H1 (cell line): ENCODE measurements around the gene TMEM39B. TPM values are rescaled to one million over a fixed set of nuclear protein-coding genes. Genes with fewer than 3 reads are reported as not detected.
"Not testable (repeated sequence)": the region's sequence is repeated elsewhere in the genome, so short reads cannot be mapped to it uniquely, and the experiment has no call there.

Experiments used
- CTCF ChIA-PET: fragments of 300-600 bp; sonication (Branson Sonifier 250); formaldehyde crosslinking; loops from one replicate; lab custom pipeline; 2021; ENCODE audit not compliant: partially characterized antibody; lab: Charles Lee
- POLR2A ChIA-PET: fragments of 300-600 bp; sonication (Branson Sonifier 250); formaldehyde crosslinking; loops from one replicate; lab custom pipeline; 2021; ENCODE audit warnings: inconsistent platforms; ENCODE audit not compliant: partially characterized antibody; lab: Charles Lee
- DNase-seq, 2 experiments: peaks; one replicate each; pipeline versions ENCODE4 v3.0.0 to v3.0.0-alpha.2; 2010 to 2022; ENCODE audit warnings: low spot score in 2 of 2, low read depth in 1 of 2, mixed read lengths in 1 of 2
- FAIRE-seq: peaks from 2 replicates; lab custom pipeline; 2011; peaks lifted over from hg19 to GRCh38; lab: Jason Lieb, UNC
- H2AFZ ChIP-seq: 2 replicates; pipeline ENCODE4 v1.8.1; 2012; ENCODE audit warnings: low read length, inconsistent platforms
- H2AK5ac ChIP-seq: 2 replicates; pipeline ENCODE4 v1.6.1; 2013; ENCODE audit warnings: low read depth, low read length
- H2BK120ac ChIP-seq: replicated peaks from 2 replicates; pipeline ENCODE3; 2013; ENCODE audit warnings: low read depth, low read length, inconsistent platforms
- H2BK12ac ChIP-seq: 2 replicates; pipeline ENCODE4 v1.6.1; 2013; ENCODE audit warnings: low read depth, low read length
- H2BK15ac ChIP-seq: 2 replicates; pipeline ENCODE4 v1.6.1; 2013; ENCODE audit warnings: low read length
- H2BK20ac ChIP-seq: 2 replicates; pipeline ENCODE4 v1.6.1; 2013; ENCODE audit warnings: low read length
- H2BK5ac ChIP-seq: 2 replicates; pipeline ENCODE4 v1.6.1; 2013; ENCODE audit warnings: low read depth, low read length
- H3K14ac ChIP-seq: 2 replicates; pipeline ENCODE4 v1.6.1; 2013; ENCODE audit warnings: inconsistent platforms; ENCODE audit not compliant: insufficient read length
- H3K18ac ChIP-seq: 2 replicates; pipeline ENCODE4 v1.6.1; 2013; ENCODE audit warnings: low read length; ENCODE audit errors: extremely low read depth
- H3K23ac ChIP-seq: 2 replicates; pipeline ENCODE4 v1.6.1; 2013; ENCODE audit warnings: inconsistent platforms; ENCODE audit not compliant: insufficient read length
- H3K23me2 ChIP-seq: 2 replicates; pipeline ENCODE4 v1.6.1; 2013; ENCODE audit warnings: low read depth, low read length
- H3K27ac ChIP-seq: 2 replicates; pipeline ENCODE4 v1.6.1; 2011; ENCODE audit warnings: low read depth, low read length, inconsistent platforms
- H3K27me3 ChIP-seq, 4 experiments: replicated peaks in 1 of 4; 1 replicate in 1 of 4; 2 replicates in 3 of 4; pipeline versions ENCODE4 v1.6.1 to v1.8.1; 2011 to 2013; ENCODE audit warnings: low read length in 3 of 4, mild to moderate bottlenecking in 3 of 4, inconsistent platforms in 2 of 4, mixed read lengths in 2 of 4, moderate library complexity in 1 of 4; ENCODE audit not compliant: control insufficient read depth in 3 of 4, insufficient read depth in 3 of 4; ENCODE audit errors: extremely low read depth in 1 of 4
- H3K36me3 ChIP-seq, 4 experiments: 2 replicates each; pipeline versions ENCODE4 v1.6.1 to v1.8.1; 2011 to 2013; ENCODE audit warnings: mild to moderate bottlenecking in 4 of 4, low read length in 3 of 4, moderate library complexity in 2 of 4, control low read depth in 1 of 4, inconsistent platforms in 1 of 4; ENCODE audit not compliant: insufficient read depth in 4 of 4, control insufficient read depth in 2 of 4
- H3K4ac ChIP-seq: replicated peaks from 2 replicates; pipeline ENCODE3; 2013; ENCODE audit warnings: low read length, low read depth, mixed read lengths, inconsistent platforms; ENCODE audit not compliant: insufficient read length
- H3K4me1 ChIP-seq, 4 experiments: replicated peaks in 1 of 4; 1 replicate in 1 of 4; 2 replicates in 3 of 4; pipeline versions ENCODE4 v1.6.1 to v1.8.1; 2011 to 2013; ENCODE audit warnings: low read length in 3 of 4, inconsistent platforms in 2 of 4, mixed read lengths in 1 of 4; ENCODE audit not compliant: insufficient read depth in 4 of 4, control insufficient read depth in 3 of 4
- H3K4me2 ChIP-seq, 2 experiments: 2 replicates each; pipeline versions ENCODE4 v1.6.1 to v1.8.1; 2011 to 2013; ENCODE audit warnings: low read depth in 2 of 2, low read length in 2 of 2, control low read depth in 1 of 2, inconsistent platforms in 1 of 2, mild to moderate bottlenecking in 1 of 2; ENCODE audit not compliant: insufficient read depth in 1 of 2
- H3K4me3 ChIP-seq, 4 experiments: fragments of 200-600, 300-600 bp in 1 of 4; sonication (generic), shearing (Covaris generic), sonication (Bioruptor Twin) in 1 of 4; 2 replicates each; pipeline versions ENCODE4 v1.5.1 to v1.8.1; 2011 to 2016; ENCODE audit warnings: low read length in 4 of 4, low read depth in 3 of 4, control low read depth in 2 of 4, inconsistent platforms in 2 of 4, mild to moderate bottlenecking in 2 of 4, mixed read lengths in 1 of 4, moderate library complexity in 1 of 4; ENCODE audit not compliant: insufficient read depth in 2 of 4; ENCODE audit errors: extremely low read depth in 1 of 4
- H3K56ac ChIP-seq: replicated peaks from 2 replicates; pipeline ENCODE3; 2013; ENCODE audit warnings: low read depth, mild to moderate bottlenecking, mixed read lengths, low read length, inconsistent platforms; ENCODE audit not compliant: insufficient read length
- H3K79me1 ChIP-seq: 2 replicates; pipeline ENCODE4 v1.6.1; 2013; ENCODE audit warnings: low read depth, low read length, control low read depth
- H3K79me2 ChIP-seq, 2 experiments: 2 replicates each; pipeline versions ENCODE4 v1.6.1 to v1.8.1; 2012 to 2013; ENCODE audit warnings: low read length in 2 of 2, mild to moderate bottlenecking in 2 of 2, inconsistent platforms in 1 of 2; ENCODE audit not compliant: insufficient read depth in 2 of 2, control insufficient read depth in 1 of 2
- H3K9ac ChIP-seq, 4 experiments: replicated peaks in 1 of 4; 1 replicate in 1 of 4; 2 replicates in 3 of 4; pipeline versions ENCODE4 v1.6.1 to v1.8.1; 2011 to 2013; ENCODE audit warnings: low read depth in 3 of 4, low read length in 3 of 4, control low read depth in 2 of 4, mild to moderate bottlenecking in 2 of 4, moderate library complexity in 2 of 4, inconsistent platforms in 1 of 4; ENCODE audit errors: extremely low read depth in 1 of 4
- H3K9me3 ChIP-seq, 2 experiments: 2 replicates each; pipeline versions ENCODE4 v1.6.1 to v1.8.1; 2012 to 2013; ENCODE audit warnings: mild to moderate bottlenecking in 2 of 2, moderate library complexity in 2 of 2, control low read depth in 1 of 2, inconsistent platforms in 1 of 2, low read depth in 1 of 2, low read length in 1 of 2, mixed read lengths in 1 of 2; ENCODE audit not compliant: insufficient read depth in 2 of 2
- H4K20me1 ChIP-seq, 2 experiments: replicated peaks in 1 of 2; 2 replicates each; pipeline versions ENCODE3 to v1.8.1; 2011 to 2013; ENCODE audit warnings: inconsistent platforms in 2 of 2, low read length in 2 of 2, mild to moderate bottlenecking in 1 of 2; ENCODE audit not compliant: insufficient read depth in 2 of 2, control insufficient read depth in 1 of 2
- H4K5ac ChIP-seq: 2 replicates; pipeline ENCODE4 v1.6.1; 2013; ENCODE audit warnings: low read length, low read depth, mixed read lengths, inconsistent platforms; ENCODE audit not compliant: insufficient read length
- H4K8ac ChIP-seq: 2 replicates; pipeline ENCODE4 v1.8.0; 2013; ENCODE audit warnings: mild to moderate bottlenecking, moderate library complexity, low read length, inconsistent platforms; ENCODE audit not compliant: insufficient read depth; ENCODE audit errors: extremely low read depth
- H4K91ac ChIP-seq: replicated peaks from 2 replicates; pipeline ENCODE3; 2013; ENCODE audit warnings: low read length, mixed read lengths, inconsistent platforms; ENCODE audit not compliant: insufficient read length
- WGBS, 2 experiments: shearing (Covaris generic) in 1 of 2; methylation state at CpG; one replicate each; pipeline versions ENCODE4 v1.1.6 to v1.1.7; 2013 to 2015; ENCODE audit warnings: low lambda C conversion rate in 2 of 2, mixed read lengths in 2 of 2, inconsistent platforms in 1 of 2, low coverage in 1 of 2, missing lambda C conversion rate in 1 of 2; ENCODE audit not compliant: insufficient replicate concordance in 2 of 2, insufficient coverage in 1 of 2, insufficient read length in 1 of 2; ENCODE audit errors: extremely low coverage in 1 of 2, missing lambda C conversion rate in 1 of 2; 5-methylcytosine and 5-hydroxymethylcytosine counted together
- polyA plus RNA-seq, 7 experiments: library from polyadenylated mRNA; depleted of rRNA in 3 of 7; stranded (reverse) in 5 of 7; unstranded in 2 of 7; fragments of >200 nt in 5 of 7; fragments of 200-250 nt in 2 of 7; gene quantifications; 1 replicate in 5 of 7; 2 replicates in 1 of 7; 4 replicates in 1 of 7; pipeline versions ENCODE4 v1.2.1 to v1.2.3, GENCODE V29; 2011 to 2013; ENCODE audit warnings: missing spikeins in 2 of 7, mixed read lengths in 2 of 7
- total RNA-seq: library from RNA; stranded (reverse); fragmentation: NEBNext Ultra II Directional; extraction: Animal tissue kit (Norgen Biotek cat#: 25700); gene quantifications from 2 replicates; pipeline ENCODE4 v1.2.1, GENCODE V29; 2021

TMEM39B gene
- total and polyA plus RNA-seq, 2 of the 8 experiments (the other 6 are each of a cell fraction or from before 2014, with no cell fraction given): 25.3 to 32.7 TPM

- H3K23me2 ChIP-seq, FAIRE-seq, H3K27ac ChIP-seq, H3K56ac ChIP-seq, H2AFZ ChIP-seq, H3K79me2 ChIP-seq, H3K23ac ChIP-seq, H2BK120ac ChIP-seq, H3K4me2 ChIP-seq, H2BK5ac ChIP-seq, H2BK12ac ChIP-seq, H4K5ac ChIP-seq, H3K4me3 ChIP-seq, H3K4me1 ChIP-seq, H3K18ac ChIP-seq, CTCF ChIA-PET, DNase-seq, H4K20me1 ChIP-seq, H2BK15ac ChIP-seq, H2BK20ac ChIP-seq, H3K27me3 ChIP-seq, H3K79me1 ChIP-seq, H3K4ac ChIP-seq, H3K14ac ChIP-seq, H3K9me3 ChIP-seq, H3K9ac ChIP-seq, H2AK5ac ChIP-seq, H4K91ac ChIP-seq, H4K8ac ChIP-seq: not testable (repeated sequence)
- peaks cover 0 to 18% (median 3%) of the 10 kb centered on the region in 4 experiments; a peak in 3 of 8 replicates for H3K36me3 ChIP-seq
- WGBS, 2 experiments: 85% methylated on average over 2 of the region's 2 CpGs; no CpG with 5 or more reads in 1 of the 2 experiments
- POLR2A ChIA-PET: interaction anchor here (1.0 to 5.6 kb wide), 5 partner anchors 10 to 34 kb away, joined by 3 to 35 read pairs (median 4); partner anchors contain the start of genes KPNA6 and TMEM39B
Measured at GRCh38 chr1:32086381-32086780, 13.6 kb downstream of the TMEM39B start.
